Osteoblast (primary cell): ENCODE measurements around the gene PHLDB3. TPM values are rescaled to one million over a fixed set of nuclear protein-coding genes. Genes with fewer than 3 reads are reported as not detected.
"Not testable (repeated sequence)": the region's sequence is repeated elsewhere in the genome, so short reads cannot be mapped to it uniquely, and the experiment has no call there.

Source experiments
- DNase-seq: peaks from one replicate; pipeline ENCODE4 v3.0.0; 2011; ENCODE audit warnings: low spot score, mixed read lengths; ENCODE audit not compliant: insufficient read length; ENCODE audit errors: missing footprints
- H2AFZ ChIP-seq: 2 replicates; pipeline ENCODE4 v1.6.0; 2011; ENCODE audit warnings: mild to moderate bottlenecking, low read length
- H3K27ac ChIP-seq: 2 replicates; pipeline ENCODE4 v1.5.1; 2011; ENCODE audit warnings: mild to moderate bottlenecking, low read depth, low read length, moderate library complexity
- H3K27me3 ChIP-seq: 2 replicates; pipeline ENCODE4 v1.6.0; 2012; ENCODE audit warnings: mild to moderate bottlenecking, control low read depth, inconsistent platforms, low read length, moderate library complexity; ENCODE audit not compliant: insufficient read depth
- H3K36me3 ChIP-seq: 2 replicates; pipeline ENCODE4 v1.5.1; 2011; ENCODE audit warnings: mild to moderate bottlenecking, low read length, control low read depth, moderate library complexity; ENCODE audit not compliant: insufficient read depth
- H3K4me1 ChIP-seq: 2 replicates; pipeline ENCODE4 v1.5.1; 2011; ENCODE audit warnings: mild to moderate bottlenecking, low read length, control low read depth, moderate library complexity; ENCODE audit not compliant: insufficient read depth
- H3K4me2 ChIP-seq: 2 replicates; pipeline ENCODE4 v1.6.0; 2011; ENCODE audit warnings: mild to moderate bottlenecking, low read length; ENCODE audit not compliant: insufficient read depth
- H3K4me3 ChIP-seq: fragments of 200-600 bp; sonication (generic); 3 replicates; pipeline ENCODE4 v1.5.1; 2012; ENCODE audit warnings: mild to moderate bottlenecking, low read length, inconsistent platforms; ENCODE audit not compliant: insufficient read depth
- H3K79me2 ChIP-seq: 2 replicates; pipeline ENCODE4 v1.6.0; 2012; ENCODE audit warnings: mild to moderate bottlenecking, low read length, control low read depth, inconsistent platforms; ENCODE audit not compliant: insufficient read depth
- H3K9me3 ChIP-seq: 2 replicates; pipeline ENCODE4 v1.5.1; 2011; ENCODE audit warnings: low read depth, low read length, control low read depth
- H4K20me1 ChIP-seq: 2 replicates; pipeline ENCODE4 v1.6.0; 2012; ENCODE audit warnings: mild to moderate bottlenecking, low read length, control low read depth; ENCODE audit not compliant: insufficient read depth
- total RNA-seq: library from RNA; depleted of rRNA; stranded (reverse); fragments of >200 nt; gene quantifications from 2 replicates; pipeline ENCODE4 v1.2.3, GENCODE V29; 2012
- TF ChIP-seq, protein P1 (sequence below): IDR thresholded peaks from 2 replicates; pipeline ENCODE4 v1.5.1; 2011; ENCODE audit warnings: mild to moderate bottlenecking, low read depth, low read length, moderate library complexity; ENCODE audit errors: extremely low read depth

PHLDB3 gene
- total RNA-seq, 1 donor = 10.9 TPM

DNA sequence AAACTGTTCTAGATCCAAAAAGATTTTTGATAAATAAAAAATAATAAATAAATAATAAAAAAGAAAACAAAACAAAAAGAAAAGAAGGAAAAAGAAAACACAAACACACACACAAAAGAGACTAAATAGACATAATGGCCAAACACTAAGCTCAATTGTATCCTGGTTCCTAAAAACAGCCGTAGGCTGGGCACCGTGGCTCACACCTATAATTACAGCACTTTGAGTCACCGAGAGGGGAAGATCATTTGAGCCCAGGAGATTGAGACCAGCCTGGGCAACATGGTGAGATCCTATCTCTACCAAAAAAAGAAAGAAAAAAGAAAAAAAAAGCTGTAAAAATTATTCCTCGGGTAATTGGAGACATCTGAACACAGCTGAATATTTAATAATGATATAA lies 13.5 kb upstream of the PHLDB3 start:
- H3K27me3 ChIP-seq = no peaks in the 10 kb centered on the region
- peak; percentile 79 for DNase-seq
- no peaks in the 10 kb centered on the region for H3K9me3 ChIP-seq
- H3K4me1 ChIP-seq = peaks cover 7% of the 10 kb centered on the region
- peaks cover 22% of the 10 kb centered on the region for H3K79me2 ChIP-seq
- TF ChIP-seq, protein P1, sequence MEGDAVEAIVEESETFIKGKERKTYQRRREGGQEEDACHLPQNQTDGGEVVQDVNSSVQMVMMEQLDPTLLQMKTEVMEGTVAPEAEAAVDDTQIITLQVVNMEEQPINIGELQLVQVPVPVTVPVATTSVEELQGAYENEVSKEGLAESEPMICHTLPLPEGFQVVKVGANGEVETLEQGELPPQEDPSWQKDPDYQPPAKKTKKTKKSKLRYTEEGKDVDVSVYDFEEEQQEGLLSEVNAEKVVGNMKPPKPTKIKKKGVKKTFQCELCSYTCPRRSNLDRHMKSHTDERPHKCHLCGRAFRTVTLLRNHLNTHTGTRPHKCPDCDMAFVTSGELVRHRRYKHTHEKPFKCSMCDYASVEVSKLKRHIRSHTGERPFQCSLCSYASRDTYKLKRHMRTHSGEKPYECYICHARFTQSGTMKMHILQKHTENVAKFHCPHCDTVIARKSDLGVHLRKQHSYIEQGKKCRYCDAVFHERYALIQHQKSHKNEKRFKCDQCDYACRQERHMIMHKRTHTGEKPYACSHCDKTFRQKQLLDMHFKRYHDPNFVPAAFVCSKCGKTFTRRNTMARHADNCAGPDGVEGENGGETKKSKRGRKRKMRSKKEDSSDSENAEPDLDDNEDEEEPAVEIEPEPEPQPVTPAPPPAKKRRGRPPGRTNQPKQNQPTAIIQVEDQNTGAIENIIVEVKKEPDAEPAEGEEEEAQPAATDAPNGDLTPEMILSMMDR = no peak
- H3K4me3 ChIP-seq = no peak overlapping the region
- no peak overlapping the region for H2AFZ ChIP-seq
- H4K20me1 ChIP-seq = peaks cover 3% of the 10 kb centered on the region
- no peak overlapping the region for H3K27ac ChIP-seq
- H3K4me2 ChIP-seq = no peak overlapping the region
- H3K36me3 ChIP-seq = peaks cover 3% of the 10 kb centered on the region

DNA sequence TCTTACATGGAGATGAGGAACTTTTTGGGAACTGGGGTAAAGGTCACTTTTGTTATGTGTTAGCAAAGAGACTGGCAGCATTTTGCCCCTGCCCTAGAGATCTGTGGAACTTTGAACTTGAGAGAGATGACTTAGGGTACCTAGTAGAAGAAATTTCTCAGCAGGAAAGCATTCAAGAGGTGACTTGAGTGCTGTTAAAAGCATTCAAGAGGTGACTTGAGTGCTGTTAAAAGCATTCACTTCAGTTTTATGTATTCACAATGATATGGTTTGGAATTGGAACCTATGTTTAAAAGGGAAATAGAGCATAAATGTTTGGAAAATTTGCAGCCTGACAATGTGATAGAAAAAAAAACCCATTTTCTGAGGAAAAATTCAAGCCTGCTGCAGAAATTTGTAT lies 7.9 kb upstream of the PHLDB3 start:
- not testable (repeated sequence) for H3K27me3 ChIP-seq, DNase-seq, H3K79me2 ChIP-seq, H3K9me3 ChIP-seq, H3K4me3 ChIP-seq, H3K27ac ChIP-seq, H4K20me1 ChIP-seq, H3K4me1 ChIP-seq, H3K4me2 ChIP-seq, H2AFZ ChIP-seq
- H3K36me3 ChIP-seq = peaks cover 29% of the 10 kb centered on the region

DNA sequence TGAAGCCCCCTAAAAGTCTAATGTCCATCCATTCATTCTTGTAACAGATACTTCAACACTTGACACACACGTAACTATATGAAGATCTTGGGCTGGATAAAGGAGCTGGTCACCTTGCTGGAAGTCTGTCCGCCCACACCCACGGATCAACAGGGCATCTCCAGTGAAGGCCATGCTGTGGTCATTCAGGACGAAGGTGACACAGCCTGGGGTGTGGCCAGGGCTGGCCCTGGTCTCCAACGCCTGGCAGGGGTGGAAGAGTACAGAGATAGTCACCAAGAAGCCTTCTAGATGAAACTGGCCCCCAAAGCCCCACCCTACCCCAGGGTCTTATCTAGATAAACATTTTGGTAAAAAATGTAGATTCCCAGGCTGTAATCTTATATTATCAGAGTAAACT lies 6.8 kb upstream of the PHLDB3 start:
- TF ChIP-seq, protein P1 = no peak
- Histone ChIP-seq H4K20me1 (no peaks in the 10 kb centered on the region), H3K9me3 (no peaks in the 10 kb centered on the region), H3K27me3 (no peaks in the 10 kb centered on the region), H3K4me2 (no peak overlapping the region), H3K79me2 (no peaks in the 10 kb centered on the region), H3K36me3 (peaks cover 26% of the 10 kb centered on the region), H3K27ac (no peak overlapping the region), H3K4me1 (no peaks in the 10 kb centered on the region), H2AFZ (no peak overlapping the region), H3K4me3 (no peak overlapping the region)
- DNase-seq = no peak

DNA sequence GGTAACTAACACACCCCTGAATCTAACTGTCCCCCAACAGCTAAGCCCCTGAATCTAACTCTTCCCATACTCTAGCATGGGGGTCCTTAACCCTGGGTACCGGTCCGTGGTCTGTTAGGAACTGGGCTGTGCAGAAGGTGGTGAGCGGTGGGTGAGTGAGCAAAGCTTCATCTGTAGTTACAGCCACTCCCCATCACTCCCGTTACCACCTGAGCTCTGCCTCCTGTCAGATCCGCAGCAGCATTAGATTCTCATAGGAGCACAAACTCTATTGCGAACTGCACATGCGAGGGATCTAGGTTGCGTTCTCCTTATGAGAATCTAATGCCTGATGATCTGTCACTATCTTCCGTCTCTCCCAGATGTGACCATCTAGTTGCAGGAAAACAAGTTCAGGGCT lies 6.2 kb upstream of the PHLDB3 start:
- H3K9me3 ChIP-seq = no peaks in the 10 kb centered on the region
- DNase-seq = no peak
- H3K4me1 ChIP-seq = no peaks in the 10 kb centered on the region
- no peak overlapping the region for H3K27ac ChIP-seq
- H3K4me3 ChIP-seq = no peak overlapping the region
- no peak overlapping the region for H2AFZ ChIP-seq
- no peaks in the 10 kb centered on the region for H4K20me1 ChIP-seq
- no peaks in the 10 kb centered on the region for H3K27me3 ChIP-seq
- no peak overlapping the region for H3K4me2 ChIP-seq
- H3K36me3 ChIP-seq = peaks cover 26% of the 10 kb centered on the region
- no peaks in the 10 kb centered on the region for H3K79me2 ChIP-seq
- TF ChIP-seq, protein P1 = no peak
